ENCODE measurements around the gene CGN. TPM values are rescaled to one million over a fixed set of nuclear protein-coding genes. Genes with fewer than 3 reads are reported as not detected.

Gene CGN
- total RNA-seq, 6 experiments from 2014 or later = 0.17 to 0.28 (median 0.21) TPM

DNA sequence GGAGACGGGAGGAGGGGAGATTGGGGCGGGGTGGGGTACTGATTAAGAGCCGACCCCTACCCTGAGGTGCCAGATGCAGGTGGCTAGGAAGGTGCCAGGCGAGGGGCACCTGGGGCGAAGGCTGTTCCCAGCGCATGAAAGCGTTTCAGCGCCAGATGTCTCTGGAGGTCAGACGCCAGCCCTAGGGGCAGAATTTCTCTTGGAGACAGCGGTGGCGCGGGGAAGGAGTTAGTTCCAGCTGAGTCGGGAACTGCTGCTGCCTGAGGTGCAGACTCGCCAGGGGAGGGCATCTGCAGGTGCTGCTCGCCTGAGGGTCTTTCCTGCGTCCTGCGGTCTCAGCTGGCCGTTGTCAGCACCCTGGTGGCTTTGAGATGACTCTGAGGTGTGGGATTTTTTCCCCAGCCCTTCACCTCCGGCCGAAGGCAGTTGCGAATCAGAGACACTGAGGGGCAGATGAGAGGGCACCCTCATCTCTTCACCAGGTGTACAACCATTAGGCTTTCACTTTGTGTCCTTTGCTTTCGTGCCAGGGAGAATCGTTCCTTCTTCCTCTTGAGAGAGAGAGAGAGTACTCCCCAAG is 539 bp downstream of the CGN start:
- no peak overlapping the region for H3K27ac Mint-ChIP-seq
- peaks cover 26% of the 10 kb centered on the region for H3K27me3 Mint-ChIP-seq (ENCODE audit: insufficient read depth)
- no peaks in the 10 kb centered on the region for H3K9me3 Mint-ChIP-seq
- H3K36me3 Mint-ChIP-seq (ENCODE audit: low read depth) = no peaks in the 10 kb centered on the region
- peaks cover 19% of the 10 kb centered on the region for H3K4me1 Mint-ChIP-seq (ENCODE audit: low read depth)
- no peak for DNase-seq
- TF ChIP-seq CTCF (IDR thresholded peaks at IDR 0.05) = no peak
- peak overlapping the region; percentile 74 for H3K4me3 Mint-ChIP-seq

- peaks cover 19% of the 10 kb centered on the region for H3K4me1 Mint-ChIP-seq (ENCODE audit: low read depth)
- no peaks in the 10 kb centered on the region for H3K36me3 Mint-ChIP-seq (ENCODE audit: low read depth)
- H3K9me3 Mint-ChIP-seq = no peaks in the 10 kb centered on the region
- DNase-seq = no peak
- H3K27me3 Mint-ChIP-seq (ENCODE audit: insufficient read depth) = peaks cover 24% of the 10 kb centered on the region
- TF ChIP-seq CTCF (IDR thresholded peaks at IDR 0.05) = no peak
- no peak overlapping the region for H3K4me3 Mint-ChIP-seq
- H3K27ac Mint-ChIP-seq = no peak overlapping the region
These were observed 1.1 kb downstream of the CGN start for GRCh38 chr1:151512326-151512725.

- Mint-ChIP-seq H3K9me3 (no peaks in the 10 kb centered on the region), H3K27me3 (ENCODE audit: insufficient read depth) (peaks cover 22% of the 10 kb centered on the region)
These were observed 1.8 kb downstream of the CGN start for GRCh38 chr1:151512801-151513625.

DNA sequence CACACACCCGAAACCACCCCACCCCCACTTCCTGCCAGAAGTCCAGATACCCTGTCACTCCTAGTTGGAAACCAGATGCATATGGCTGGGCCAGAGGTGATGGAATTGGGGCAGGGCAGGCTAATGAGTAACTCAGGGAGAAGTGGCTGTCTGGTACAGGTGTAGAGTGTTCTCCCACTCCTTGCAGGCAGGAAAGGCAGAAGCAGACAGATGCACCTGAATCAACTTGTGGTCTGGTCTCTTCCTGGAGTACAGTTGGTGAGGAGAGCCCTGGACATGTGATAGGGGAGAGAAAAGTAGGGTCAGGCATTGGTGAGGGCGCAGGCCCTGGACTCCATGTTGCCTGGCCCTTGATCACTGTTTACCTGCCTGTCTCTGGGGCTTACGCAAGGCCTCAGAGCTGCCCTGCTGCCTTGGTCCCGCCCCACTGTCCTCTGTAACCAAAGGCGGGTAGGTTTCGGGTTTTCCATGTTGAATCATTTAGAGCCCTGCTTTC is 2.5 kb downstream of the CGN start:
- TF ChIP-seq CTCF (IDR thresholded peaks at IDR 0.05) = no peak
- Mint-ChIP-seq H3K4me3 (no peak overlapping the region), H3K9me3 (no peaks in the 10 kb centered on the region), H3K36me3 (ENCODE audit: low read depth) (no peaks in the 10 kb centered on the region), H3K4me1 (ENCODE audit: low read depth) (peaks cover 19% of the 10 kb centered on the region), H3K27ac (no peak overlapping the region), H3K27me3 (ENCODE audit: insufficient read depth) (peaks cover 22% of the 10 kb centered on the region)
- DNase-seq = no peak

More at GRCh38 chr1:151512801-151513625, 1.8 kb downstream of the CGN start:
- no peak for TF ChIP-seq CTCF (IDR thresholded peaks at IDR 0.05)
- no peak overlapping the region for H3K27ac Mint-ChIP-seq
- H3K4me1 Mint-ChIP-seq (ENCODE audit: low read depth) = peaks cover 19% of the 10 kb centered on the region
- H3K36me3 Mint-ChIP-seq (ENCODE audit: low read depth) = no peaks in the 10 kb centered on the region
- no peak overlapping the region; the same call in 1 of the 2 replicates for H3K4me3 Mint-ChIP-seq
- DNase-seq = no peak

DNA sequence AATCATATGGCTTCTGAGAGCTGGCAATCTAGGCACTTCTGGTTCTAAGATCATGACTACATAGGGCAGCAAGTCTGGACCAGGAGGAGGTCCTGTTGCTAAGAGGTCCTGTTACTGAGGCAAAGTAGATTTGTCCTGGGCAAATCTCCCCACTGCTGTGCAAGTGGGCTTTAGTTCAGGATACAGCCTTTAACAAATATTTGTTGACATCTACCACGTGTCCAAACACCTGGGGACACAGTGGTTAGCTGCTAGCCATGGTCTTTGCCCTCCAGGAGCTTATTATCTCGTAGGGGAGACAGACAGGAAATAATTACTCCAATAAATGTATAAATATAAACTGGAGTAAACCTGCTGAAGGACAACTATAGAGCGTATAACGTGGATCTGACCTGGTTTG is 3.2 kb downstream of the CGN start:
- Mint-ChIP-seq H3K27ac (no peak overlapping the region), H3K4me1 (ENCODE audit: low read depth) (peaks cover 19% of the 10 kb centered on the region), H3K36me3 (ENCODE audit: low read depth) (no peaks in the 10 kb centered on the region), H3K27me3 (ENCODE audit: insufficient read depth) (peaks cover 22% of the 10 kb centered on the region), H3K4me3 (no peak overlapping the region), H3K9me3 (no peaks in the 10 kb centered on the region)
- TF ChIP-seq CTCF (IDR thresholded peaks at IDR 0.05) = no peak
- no peak for DNase-seq
